A549 (cell line): ENCODE measurements around the gene IGSF9. TPM values are rescaled to one million over a fixed set of nuclear protein-coding genes. Genes with fewer than 3 reads are reported as not detected.

ENCODE experiments used
- ATAC-seq, 2 experiments: fragments of 200-7000 bp in 1 of 2; fragments of >200 bp in 1 of 2; cut with Nextera tagmentation in 1 of 2; cut with Tn5 transposase in 1 of 2; 3 replicates each; pipeline versions ENCODE4 v1.8.0 to v1.9.1; 2018 to 2020; ENCODE audit warnings: mild to moderate bottlenecking in 1 of 2, moderate library complexity in 1 of 2
- CTCF ChIA-PET: fragments of 300-600 bp; sonication (Branson Sonifier 250); formaldehyde crosslinking; extraction: SDS; loops from one replicate; lab custom pipeline; 2021; ENCODE audit warnings: antibody characterized with exemption, inconsistent platforms; lab: Yijun Ruan, JAX
- POLR2A ChIA-PET: fragments of 350-600 bp; formaldehyde crosslinking; extraction: SDS; loops from one replicate; lab custom pipeline; 2021; ENCODE audit warnings: antibody characterized with exemption, inconsistent platforms; lab: Yijun Ruan, JAX
- DNase-seq, 2 experiments: peaks; one replicate each; pipeline versions ENCODE4 v3.0.0 to v3.0.0-alpha.2; 2011 to 2016; ENCODE audit warnings: low read depth in 1 of 2, low spot score in 1 of 2
- FAIRE-seq: peaks from 2 replicates; lab custom pipeline; 2011; peaks lifted over from hg19 to GRCh38; lab: Jason Lieb, UNC
- H3K27ac ChIP-seq, 2 experiments: fragments of >200 bp; sonication (Bioruptor Twin); formaldehyde crosslinking; 3 replicates each; pipeline ENCODE4 v1.5.1; 2016 to 2017
- H3K4me1 ChIP-seq: fragments of >200 bp; sonication (Bioruptor Twin); formaldehyde crosslinking; 3 replicates; pipeline ENCODE4 v1.6.1; 2016
- H3K4me2 ChIP-seq: fragments of >200 bp; sonication (Bioruptor Twin); formaldehyde crosslinking; 3 replicates; pipeline ENCODE4 v1.6.1; 2016
- H3K4me3 ChIP-seq: fragments of >200 bp; sonication (Bioruptor Twin); formaldehyde crosslinking; 3 replicates; pipeline ENCODE4 v1.5.1; 2016
- H3K9me3 ChIP-seq: fragments of >200 bp; sonication (Bioruptor Twin); formaldehyde crosslinking; 3 replicates; pipeline ENCODE4 v1.6.1; 2016
- BCL3 ChIP-seq: fragments of >200 bp; sonication (Bioruptor Twin); formaldehyde crosslinking; IDR thresholded peaks from 3 replicates; pipeline ENCODE4 v1.6.1; 2016
- BHLHE40 ChIP-seq: IDR thresholded peaks from 2 replicates; pipeline ENCODE4 v1.6.1; 2012; ENCODE audit warnings: low read depth, low read length, inconsistent platforms
- CHD4 ChIP-seq: fragments of 200-600 bp; sonication (generic); IDR thresholded peaks from 2 replicates; pipeline ENCODE4 v1.6.1; 2016; ENCODE audit warnings: antibody characterized with exemption, mild to moderate bottlenecking, borderline replicate concordance
- CTCF ChIP-seq: fragments of >200 bp; sonication (Bioruptor Twin); formaldehyde crosslinking; IDR thresholded peaks from 3 replicates; pipeline ENCODE4 v1.5.1; 2016
- E2F6 ChIP-seq: IDR thresholded peaks from 2 replicates; pipeline ENCODE4 v1.6.1; 2012; ENCODE audit warnings: low read depth, borderline replicate concordance
- EHF ChIP-seq: fragments of 250-450 bp; sonication (Bioruptor Pico); IDR thresholded peaks from 2 replicates; pipeline ENCODE4 v1.5.0; 2020; ENCODE audit warnings: mild to moderate bottlenecking
- ELK1 ChIP-seq: fragments of 150-350 bp; IDR thresholded peaks from 2 replicates; pipeline ENCODE4 v1.6.1; 2014; ENCODE audit warnings: low read depth, mild to moderate bottlenecking, low read length
- FOXS1 ChIP-seq: fragments of 250-450 bp; sonication (Bioruptor Pico); IDR thresholded peaks from 2 replicates; pipeline ENCODE4 v1.5.0; 2020; ENCODE audit warnings: mild to moderate bottlenecking, moderate library complexity
- HDAC2 ChIP-seq: fragments of 200-600 bp; sonication (generic); IDR thresholded peaks from 2 replicates; pipeline ENCODE4 v1.6.1; 2016
- HEYL ChIP-seq: fragments of 250-450 bp; sonication (Bioruptor Pico); IDR thresholded peaks from 2 replicates; pipeline ENCODE4 v1.8.0; 2021; ENCODE audit warnings: mild to moderate bottlenecking, moderate library complexity
- HMGXB4 ChIP-seq: fragments of 250-450 bp; sonication (Bioruptor Pico); IDR thresholded peaks from 2 replicates; pipeline ENCODE4 v1.5.0; 2021; ENCODE audit warnings: mild to moderate bottlenecking, moderate library complexity, borderline replicate concordance
- HOXB13 ChIP-seq: fragments of 250-450 bp; sonication (Bioruptor Pico); IDR thresholded peaks from 2 replicates; pipeline ENCODE4 v1.5.0; 2020; ENCODE audit warnings: low read depth, mild to moderate bottlenecking, moderate library complexity
- JUN ChIP-seq, 2 experiments: fragments of >200 bp; sonication (Bioruptor Twin); formaldehyde crosslinking; IDR thresholded peaks; 2 replicates in 1 of 2; 3 replicates in 1 of 2; pipeline ENCODE4 v1.6.1; 2016 to 2017
- KDM1A ChIP-seq: fragments of 200-600 bp; sonication (generic); IDR thresholded peaks from 2 replicates; pipeline ENCODE4 v1.6.1; 2016; ENCODE audit warnings: low read depth, mild to moderate bottlenecking
- MAX ChIP-seq: IDR thresholded peaks from 2 replicates; pipeline ENCODE4 v1.6.1; 2012
- MAZ ChIP-seq: fragments of 150-350 bp; IDR thresholded peaks from 2 replicates; pipeline ENCODE4 v1.6.1; 2014; ENCODE audit warnings: antibody characterized with exemption, low read depth, low read length, borderline replicate concordance
- PBX3 ChIP-seq: IDR thresholded peaks from 2 replicates; pipeline ENCODE4 v1.6.1; 2012
- RARB ChIP-seq: fragments of 250-450 bp; sonication (Bioruptor Pico); IDR thresholded peaks from 2 replicates; pipeline ENCODE4 v1.8.0; 2021; ENCODE audit warnings: mild to moderate bottlenecking, moderate library complexity
- RNF2 ChIP-seq: fragments of 200-600 bp; sonication (generic); IDR thresholded peaks from 2 replicates; pipeline ENCODE4 v1.6.1; 2016; ENCODE audit warnings: low read depth, mild to moderate bottlenecking, antibody characterized with exemption, moderate library complexity, borderline replicate concordance
- SMC3 ChIP-seq: fragments of >200 bp; sonication (Bioruptor Twin); formaldehyde crosslinking; IDR thresholded peaks from 3 replicates; pipeline ENCODE4 v1.6.1; 2018; ENCODE audit warnings: inconsistent platforms
- SREBF2 ChIP-seq: fragments of 450-650 bp; IDR thresholded peaks from 2 replicates; pipeline ENCODE4 v1.6.1; 2014; ENCODE audit warnings: mild to moderate bottlenecking, moderate library complexity
- TP53 ChIP-seq: fragments of 250-450 bp; sonication (Bioruptor Pico); IDR thresholded peaks from 2 replicates; pipeline ENCODE4 v1.5.0; 2021; ENCODE audit warnings: mild to moderate bottlenecking, moderate library complexity
- ZFP36 ChIP-seq: fragments of 450-650 bp; IDR thresholded peaks from 2 replicates; pipeline ENCODE4 v1.6.1; 2014; ENCODE audit warnings: borderline replicate concordance; ENCODE audit not compliant: partially characterized antibody
- ZSCAN20 ChIP-seq: fragments of 250-450 bp; sonication (Bioruptor Pico); IDR thresholded peaks from 2 replicates; pipeline ENCODE4 v1.8.0; 2022; ENCODE audit warnings: mild to moderate bottlenecking, moderate library complexity
- WGBS: methylation state at CpG from one replicate; pipeline ENCODE4 v1.1.6; 2017; ENCODE audit errors: missing lambda C conversion rate; 5-methylcytosine and 5-hydroxymethylcytosine counted together
- polyA plus RNA-seq, 4 experiments: library from polyadenylated mRNA; depleted of rRNA in 3 of 4; stranded (reverse); fragments of >200 nt; fragmentation: RNase III in 1 of 4; extraction: RNeasy Plus Mini Kit Qiagen cat#74134 plus additional on column Dnase treatment in 1 of 4; gene quantifications; 2 replicates in 3 of 4; 3 replicates in 1 of 4; pipeline ENCODE4 v1.2.3, GENCODE V29; 2011 to 2017

The IGSF9 gene
- polyA plus RNA-seq, 2 of the 4 experiments (the other 2 are of a cell fraction), result 0.06 to 0.54 TPM

- H3K4me1 ChIP-seq, result no peaks in the 10 kb centered on the region; the same call in 2 of the 3 replicates
- ATAC-seq (no peak), FAIRE-seq (no peak), DNase-seq (no peak)
- no peak for TF ChIP-seq JUN (IDR thresholded peaks at IDR 0.05)
- no peak for TF ChIP-seq BCL3
- TF ChIP-seq TP53 (CRISPR knock-in tag), result no peak
- no peak for TF ChIP-seq ZSCAN20 (CRISPR knock-in tag)
- TF ChIP-seq RNF2, result no peak
- no peak for TF ChIP-seq ZFP36
- no peak for TF ChIP-seq RARB (CRISPR knock-in tag)
- no peak for TF ChIP-seq E2F6
- no peak for TF ChIP-seq HMGXB4 (CRISPR knock-in tag)
- no peak for TF ChIP-seq SMC3
- CTCF ChIA-PET, result interaction anchor here (2.3 to 3.6 kb wide), 2 partner anchors 15 to 18 kb away, joined by 10 to 18 read pairs; no protein-coding TSS in a partner anchor
- POLR2A ChIA-PET, result no interaction called here
- H3K9me3 ChIP-seq, result no peaks in the 10 kb centered on the region
- 53% methylated on average over 5 of the region's 5 CpGs for WGBS
- H3K27ac ChIP-seq, result no peak overlapping the region
- no peak overlapping the region for H3K4me3 ChIP-seq
- H3K4me2 ChIP-seq, result no peak overlapping the region
Observed at GRCh38 chr1:159990005-159990404, 44.6 kb upstream of the IGSF9 start.

GRCh38 chr1:159989581-159989980 is 44.2 kb upstream of the IGSF9 start:
- no peak overlapping the region for H3K4me3 ChIP-seq
- no peak overlapping the region for H3K4me2 ChIP-seq
- FAIRE-seq (no peak), ATAC-seq (no peak; a peak in 1 of 6 replicates), DNase-seq (no peak)
- POLR2A ChIA-PET, result no interaction called here
- WGBS, result 47% methylated on average over 3 of the region's 3 CpGs
- H3K4me1 ChIP-seq, result no peaks in the 10 kb centered on the region; the same call in 2 of the 3 replicates
- TF ChIP-seq ELK1 (no peak), KDM1A (no peak), FOXS1 (CRISPR knock-in tag) (no peak), HEYL (CRISPR knock-in tag) (no peak), CHD4 (no peak), PBX3 (no peak), BHLHE40 (no peak), SREBF2 (no peak), EHF (no peak), HMGXB4 (CRISPR knock-in tag) (no peak), JUN (IDR thresholded peaks at IDR 0.05) (no peak), HDAC2 (no peak), MAX (no peak), MAZ (no peak), HOXB13 (no peak), RARB (CRISPR knock-in tag) (no peak), CTCF (no peak), ZSCAN20 (CRISPR knock-in tag) (no peak)
- H3K9me3 ChIP-seq, result no peaks in the 10 kb centered on the region
- H3K27ac ChIP-seq, result no peak overlapping the region
- CTCF ChIA-PET, result interaction anchor here (1.4 to 3.6 kb wide), 3 partner anchors 15 to 18 kb away, joined by 5 to 18 read pairs (median 10); no protein-coding TSS in a partner anchor
